Left colon (tissue), 2 donors: ENCODE data around the gene IL26. TPM values are rescaled to one million over a fixed set of nuclear protein-coding genes. Genes with fewer than 3 reads are reported as not detected.

Experiments
- ATAC-seq: fragments of 200-7000 bp; cut with Tn5 transposase; one replicate; pipeline ENCODE4 v1.9.1; 2020; ENCODE audit warnings: mild to moderate bottlenecking, moderate library complexity
- DNase-seq, 2 donors: peaks; one replicate each; pipeline ENCODE4 v3.0.0-alpha.2; 2020
- intact Hi-C, 2 donors: fragments of 100-400 bp; cut with DNase I in 1 of 2; cut with micrococcal nuclease in 1 of 2; formaldehyde crosslinking; loops; one replicate each; pipeline versions ENCODE4 v1.11.2 to v1.14.0; 2022; cut with DNase I, micrococcal nuclease
- total RNA-seq, 2 donors: library from RNA; stranded (reverse); fragmentation: NEBNext Ultra II Directional; extraction: Animal tissue kit (Norgen Biotek cat#: 25700); gene quantifications; one replicate each; pipeline ENCODE4 v1.2.1, GENCODE V29; 2021
- donor health status: DM: no; HTN: no; CAD: no.
- donor health status: DM: yes; HTN: yes; CAD: no.

Gene IL26
- total RNA-seq, 2 donors from 2014 or later: not detected

DNA sequence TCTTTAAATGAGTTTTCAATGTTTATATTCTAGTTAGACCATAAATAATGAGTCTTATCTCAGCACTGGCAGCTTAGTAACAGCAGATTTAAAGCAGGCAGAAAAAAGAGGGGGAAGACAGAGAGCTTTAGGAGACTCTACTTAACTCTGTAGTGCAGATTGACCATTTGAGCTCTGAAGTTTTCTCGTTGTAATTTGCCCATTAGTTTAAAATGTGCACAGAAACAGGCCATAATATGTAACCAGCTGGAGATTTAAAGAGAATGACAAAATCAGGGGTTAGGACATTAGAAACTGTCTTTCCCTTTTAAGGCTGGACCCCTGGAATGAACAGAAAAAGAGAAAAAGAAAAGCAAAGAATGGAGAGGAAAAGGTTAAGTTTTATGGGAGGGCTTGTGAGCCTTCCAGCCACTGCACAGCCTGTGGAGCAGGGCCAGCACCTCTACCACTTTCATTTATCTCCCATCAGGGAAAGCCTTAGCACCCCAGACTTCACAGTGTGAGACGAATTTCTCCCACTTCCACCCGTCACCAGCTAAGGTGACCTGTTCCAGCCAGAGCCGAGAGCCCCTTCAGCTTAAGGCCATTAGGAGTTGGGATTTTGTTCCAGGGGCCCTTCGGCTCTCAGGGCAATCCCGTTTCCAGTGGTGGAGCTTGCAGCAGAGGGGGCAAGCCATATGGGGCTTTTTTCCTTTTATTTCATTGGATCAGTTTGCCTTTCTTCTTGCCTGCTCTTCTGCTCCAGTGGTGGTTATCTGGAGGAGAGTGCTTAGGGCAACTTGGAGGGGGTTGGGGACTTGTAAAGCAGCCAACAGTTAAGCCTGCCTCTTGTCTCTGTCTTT, 19.8 kb upstream of the IL26 start:
- ATAC-seq: no peak
- intact Hi-C loops: no loop called here
- DNase-seq: no peak

DNA sequence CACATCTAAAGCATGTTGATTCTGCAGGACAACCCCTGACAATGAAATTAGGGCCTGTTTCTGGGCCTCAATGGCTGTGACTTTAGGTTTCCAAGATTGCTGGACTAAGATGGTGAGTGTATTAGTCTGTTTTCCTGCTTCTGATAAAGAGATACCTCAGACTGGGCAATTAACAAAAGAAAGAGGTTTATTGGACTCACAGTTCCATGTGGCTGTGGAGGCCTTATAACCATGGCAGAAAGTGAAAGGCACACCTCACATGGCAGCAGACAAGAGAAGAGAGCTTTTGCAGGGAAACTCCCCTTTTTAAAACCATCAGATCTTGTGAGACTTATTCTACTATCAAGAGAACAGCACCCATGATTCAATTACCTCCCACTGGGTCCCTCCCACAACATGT, 17.2 kb upstream of the IL26 start:
- intact Hi-C loops: no loop called here
- no peak for DNase-seq
- no peak for ATAC-seq

DNA sequence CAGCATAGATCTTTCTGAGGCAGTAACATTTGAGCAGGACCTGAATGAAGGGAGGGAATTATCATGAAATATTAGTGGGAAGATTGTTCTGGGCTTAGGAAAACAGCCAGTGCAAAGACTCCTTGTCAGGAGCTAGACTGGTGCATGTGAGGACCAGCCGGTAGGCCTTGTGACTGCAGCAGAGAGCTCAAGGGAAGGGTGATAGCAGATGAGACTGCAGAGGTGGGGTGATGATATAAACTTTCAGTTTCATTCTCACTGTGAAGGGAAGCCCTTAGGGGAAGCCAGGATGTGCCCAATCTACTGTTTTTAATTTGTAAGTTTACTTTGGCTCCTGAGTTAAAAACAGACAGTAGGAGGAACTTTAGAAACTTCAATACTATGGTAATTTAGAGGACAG, 15.4 kb upstream of the IL26 start:
- peak; percentile 20 to 38 for DNase-seq
- ATAC-seq: peak; percentile 65
- intact Hi-C loops: no loop called here

GRCh38 chr12:68240079-68240478, 14.5 kb upstream of the IL26 start:
- peak; percentile 60 for ATAC-seq
- intact Hi-C loops: no loop called here
- no peak for DNase-seq

- ATAC-seq (no peak), DNase-seq (no peak)
- intact Hi-C loops: no loop called here
These were observed 13.8 kb upstream of the IL26 start for GRCh38 chr12:68239309-68239982.

GRCh38 chr12:68237619-68238018, 12.0 kb upstream of the IL26 start:
- no peak for ATAC-seq
- DNase-seq: no peak
- intact Hi-C loops: no loop called here

DNA sequence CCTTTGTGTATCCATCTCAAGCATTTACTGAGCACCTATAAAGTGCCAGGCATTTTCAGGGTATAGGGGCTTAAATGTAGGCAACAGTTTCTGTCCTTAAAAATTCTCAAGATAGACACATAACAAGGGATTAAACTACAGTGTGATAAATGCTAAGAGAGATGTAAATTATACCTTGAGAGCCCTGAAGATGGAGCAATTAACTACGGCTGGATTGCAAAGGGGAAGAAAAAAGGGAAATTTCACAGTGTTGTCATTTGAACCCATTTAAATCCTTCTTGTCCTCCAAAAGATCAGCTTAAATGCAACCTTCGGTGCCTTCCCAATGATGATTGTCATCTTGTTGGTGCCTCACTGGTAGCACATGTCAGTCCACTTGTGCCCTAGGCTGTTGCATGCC, 11.5 kb upstream of the IL26 start:
- intact Hi-C loops: no loop called here
- no peak for DNase-seq
- no peak for ATAC-seq

- ATAC-seq: peak; percentile 81
- intact Hi-C loops: no loop called here
- DNase-seq: peak in 1 of 2 donors; percentile 14
These were observed 10.9 kb upstream of the IL26 start for GRCh38 chr12:68236421-68237059.

- DNase-seq (no peak), ATAC-seq (no peak)
- intact Hi-C loops: no loop called here
These were observed 10.0 kb upstream of the IL26 start for GRCh38 chr12:68235576-68235975.

GRCh38 chr12:68234140-68234539, 8.5 kb upstream of the IL26 start:
- ATAC-seq: no peak
- intact Hi-C loops: no loop called here
- DNase-seq: no peak

DNA sequence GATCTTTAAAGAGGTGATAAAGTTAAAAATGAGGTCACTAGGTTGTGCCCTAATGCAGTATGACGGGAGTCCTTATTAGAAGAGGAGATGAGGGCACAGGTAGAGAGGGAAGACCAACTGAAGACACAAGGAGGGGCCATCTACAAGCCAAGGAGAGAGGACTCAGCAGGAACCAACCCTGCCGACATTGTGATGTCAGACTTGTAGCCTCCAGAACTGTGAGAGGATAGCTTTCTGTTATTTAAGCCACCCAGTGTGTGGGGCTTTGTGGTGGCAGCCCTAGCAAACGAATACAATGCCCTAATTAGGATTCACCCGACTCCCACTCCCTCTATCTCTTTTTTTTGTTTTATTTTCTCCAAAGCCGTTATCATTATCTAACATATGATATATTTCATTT, 7.9 kb upstream of the IL26 start:
- ATAC-seq (no peak), DNase-seq (no peak)
- intact Hi-C loops: no loop called here

- ATAC-seq: no peak
- intact Hi-C loops: no loop called here
- DNase-seq: no peak
These were observed 6.1 kb upstream of the IL26 start for GRCh38 chr12:68231691-68232090.

GRCh38 chr12:68231229-68231628, 5.6 kb upstream of the IL26 start:
- no peak for ATAC-seq
- intact Hi-C loops: no loop called here
- no peak for DNase-seq

- ATAC-seq (no peak), DNase-seq (no peak)
- intact Hi-C loops: loop anchor here in 1 of 2 donors (10.0 kb wide), 1 partner anchor 85 kb away; no protein-coding TSS in a partner anchor
These were observed 4.3 kb upstream of the IL26 start for GRCh38 chr12:68229956-68230355.

- DNase-seq (no peak), ATAC-seq (peak; percentile 51)
- intact Hi-C loops: loop anchor here in 1 of 2 donors (10.0 kb wide), 1 partner anchor 87 kb away; no protein-coding TSS in a partner anchor
These were observed 1.7 kb upstream of the IL26 start for GRCh38 chr12:68227356-68227755.

- intact Hi-C loops: loop anchor here in 1 of 2 donors (10.0 kb wide), 1 partner anchor 90 kb away; no protein-coding TSS in a partner anchor
- DNase-seq: no peak
- no peak for ATAC-seq
These were observed 861 bp downstream of the IL26 start for GRCh38 chr12:68224613-68225285.

GRCh38 chr12:68223067-68223747, 2.4 kb downstream of the IL26 start:
- intact Hi-C loops: loop anchor here (2.0 to 10.0 kb wide), 2 partner anchors 92 to 94 kb away; no protein-coding TSS in a partner anchor

GRCh38 chr12:68222326-68222725, 3.3 kb downstream of the IL26 start:
- no peak for DNase-seq
- ATAC-seq: peak; percentile 37
- intact Hi-C loops: loop anchor here (2.0 to 10.0 kb wide), 2 partner anchors 92 to 94 kb away; no protein-coding TSS in a partner anchor

More at GRCh38 chr12:68223067-68223747, 2.4 kb downstream of the IL26 start:
- ATAC-seq: peak; percentile 99
- peak; percentile 72 to 82 for DNase-seq
